ENCODE data around the gene ELMO3. TPM values are rescaled to one million over a fixed set of nuclear protein-coding genes. Genes with fewer than 3 reads are reported as not detected.

The ELMO3 gene
- total RNA-seq, 6 donors from 2014 or later = 17.4 to 26.2 (median 24.4) TPM

DNA sequence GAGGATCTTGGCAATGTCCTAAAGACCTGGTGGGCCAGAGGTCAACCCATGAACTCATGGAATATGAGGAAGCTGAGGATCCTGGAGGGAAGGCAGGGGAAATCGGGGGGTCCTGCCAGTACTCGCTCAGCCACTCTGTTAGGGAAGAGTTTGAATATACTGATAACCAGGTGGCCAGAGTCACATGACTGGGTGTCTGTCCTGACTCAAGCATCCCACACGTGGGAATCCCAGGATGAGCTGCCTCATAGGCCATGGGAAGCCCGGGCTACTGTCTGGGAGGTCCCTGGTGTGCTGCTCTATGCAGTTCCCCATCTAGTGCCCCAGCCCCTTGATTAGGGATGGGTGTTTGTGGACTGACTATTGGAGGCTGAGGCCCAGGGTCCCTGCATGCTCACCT is 10.6 kb upstream of the ELMO3 start:
- 83 to 89% methylated on average over 3 to 4 of the region's 4 CpGs for WGBS, 2 donors
- DNase-seq = no peak
- no peak overlapping the region for H3K27ac ChIP-seq
- H3K36me3 ChIP-seq = peaks cover 0 to 4% (median under 1%) of the 10 kb centered on the region in 4 donors
- no peaks in the 10 kb centered on the region for H3K9me3 ChIP-seq
- H3K4me3 ChIP-seq = no peak overlapping the region
- ATAC-seq (ENCODE audit: low FRiP score in 2 of 2) = no peak
- no peaks in the 10 kb centered on the region for H3K27me3 ChIP-seq
- TF ChIP-seq CTCF (IDR thresholded peaks at IDR 0.05) (no peak), POLR2AphosphoS5 (IDR thresholded peaks at IDR 0.05) (no peak), EP300 (IDR thresholded peaks at IDR 0.05) (no peak), POLR2A (IDR thresholded peaks at IDR 0.05) (no peak)
- H3K4me1 ChIP-seq = peaks cover 33 to 54% (median 42%) of the 10 kb centered on the region in 4 donors

DNA sequence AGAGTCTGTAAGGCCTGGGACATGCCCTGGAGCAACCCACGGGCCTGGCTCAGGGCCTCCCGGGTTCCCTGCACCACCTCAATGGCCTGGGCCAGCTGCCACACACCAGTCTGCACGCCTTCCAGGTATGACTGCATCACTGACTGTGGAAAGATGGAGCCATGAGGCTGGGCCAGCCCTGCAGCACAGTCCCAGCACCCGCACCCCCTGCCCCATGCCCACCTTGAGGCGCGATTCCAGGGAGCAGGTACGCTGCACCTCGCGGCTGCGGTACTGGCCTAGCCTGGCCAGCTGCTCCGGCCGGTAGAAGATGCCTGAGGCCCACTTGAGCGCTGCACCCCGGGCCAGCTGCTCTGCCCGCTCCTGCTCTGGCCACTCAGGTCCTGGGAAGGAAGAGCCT is 10.1 kb upstream of the ELMO3 start:
- TF ChIP-seq POLR2A (IDR thresholded peaks at IDR 0.05) (no peak), POLR2AphosphoS5 (IDR thresholded peaks at IDR 0.05) (no peak), CTCF (IDR thresholded peaks at IDR 0.05) (no peak), EP300 (IDR thresholded peaks at IDR 0.05) (no peak)
- no peaks in the 10 kb centered on the region for H3K9me3 ChIP-seq
- H3K4me1 ChIP-seq = peaks cover 37 to 57% (median 45%) of the 10 kb centered on the region in 4 donors
- 81 to 89% methylated on average over 9 to 15 of the region's 15 CpGs for WGBS, 2 donors
- ATAC-seq (ENCODE audit: low FRiP score in 2 of 2) (no peak), DNase-seq (peak in 1 of 2 donors; percentile 78)
- peak overlapping the region in 1 of 4 donors; percentile 46 for H3K4me3 ChIP-seq
- H3K36me3 ChIP-seq = peaks cover 0 to 8% (median 3%) of the 10 kb centered on the region in 4 donors
- peak overlapping the region in 2 of 4 donors; percentile 54 to 62 for H3K27ac ChIP-seq
- no peaks in the 10 kb centered on the region for H3K27me3 ChIP-seq

GRCh38 chr16:67190041-67190440 is 8.9 kb upstream of the ELMO3 start, which contains the start of gene EXOC3L1:
TSS of gene EXOC3L1 (minus strand) at chr16:67190136. CDS start at chr16:67189676, 460 bp downstream.
- TF ChIP-seq POLR2AphosphoS5 (IDR thresholded peaks at IDR 0.05) = no peak
- TF ChIP-seq POLR2A (IDR thresholded peaks at IDR 0.05) = no peak
- TF ChIP-seq CTCF (IDR thresholded peaks at IDR 0.05) = no peak
- TF ChIP-seq EP300 (IDR thresholded peaks at IDR 0.05) = no peak
- ATAC-seq (ENCODE audit: low FRiP score in 2 of 2) = no peak
- Histone ChIP-seq H3K27me3 (no peaks in the 10 kb centered on the region), H3K4me3 (peak within 1 kb of the TSS; percentile 23 to 46 (median 35)), H3K4me1 (peaks cover 32 to 58% (median 40%) of the 10 kb centered on the region in 4 donors), H3K9me3 (no peaks in the 10 kb centered on the region), H3K27ac (peak within 1 kb of the TSS; percentile 38 to 89 (median 53)), H3K36me3 (peaks cover 3 to 20% (median 13%) of the 10 kb centered on the region in 4 donors)
- 11 to 43% methylated on average over 3 to 6 of the region's 6 CpGs for WGBS, 2 donors
- no peak for DNase-seq

GRCh38 chr16:67190448-67191399 is 8.2 kb upstream of the ELMO3 start:
- H3K36me3 ChIP-seq = peaks cover 10 to 27% (median 20%) of the 10 kb centered on the region in 4 donors
- no peak for ATAC-seq (ENCODE audit: low FRiP score in 2 of 2)
- H3K4me3 ChIP-seq = peak overlapping the region in 3 of 4 donors; percentile 33 to 46 (median 37)
- H3K4me1 ChIP-seq = peaks cover 25 to 51% (median 34%) of the 10 kb centered on the region in 4 donors
- TF ChIP-seq POLR2AphosphoS5 (IDR thresholded peaks at IDR 0.05) = no peak
- no peaks in the 10 kb centered on the region for H3K27me3 ChIP-seq
- H3K9me3 ChIP-seq = no peaks in the 10 kb centered on the region
- no peak for DNase-seq
- peak overlapping the region; percentile 38 to 89 (median 48) for H3K27ac ChIP-seq
- WGBS, 2 donors = 71 to 72% methylated on average over 13 of the region's 13 CpGs

- no peaks in the 10 kb centered on the region for H3K27me3 ChIP-seq
- no peaks in the 10 kb centered on the region for H3K9me3 ChIP-seq
- no peak for ATAC-seq (ENCODE audit: low FRiP score in 2 of 2)
- 17 to 19% methylated on average over 9 of the region's 9 CpGs for WGBS, 2 donors
- peak overlapping the region in 3 of 4 donors; percentile 92 to 99 (median 98) for H3K4me3 ChIP-seq
- peaks cover 23 to 46% (median 29%) of the 10 kb centered on the region in 4 donors for H3K4me1 ChIP-seq
- TF ChIP-seq POLR2A (IDR thresholded peaks at IDR 0.05) (no peak), POLR2AphosphoS5 (IDR thresholded peaks at IDR 0.05) (no peak), EP300 (IDR thresholded peaks at IDR 0.05) (no peak), CTCF (IDR thresholded peaks at IDR 0.05) (no peak)
- DNase-seq = no peak
- H3K27ac ChIP-seq = peak overlapping the region in 3 of 4 donors; percentile 46 to 89 (median 88)
- peaks cover 18 to 35% (median 28%) of the 10 kb centered on the region in 4 donors for H3K36me3 ChIP-seq
These were observed 7.4 kb upstream of the ELMO3 start for GRCh38 chr16:67191411-67191994.

Data from upper lobe of left lung (tissue), 6 donors.